ENCODE measurements around the gene SZRD1. TPM values are rescaled to one million over a fixed set of nuclear protein-coding genes. Genes with fewer than 3 reads are reported as not detected.

Gene SZRD1
- polyA plus RNA-seq, 2 of the 4 experiments (the other 2 are of a cell fraction): 56.8 to 91.9 TPM

DNA sequence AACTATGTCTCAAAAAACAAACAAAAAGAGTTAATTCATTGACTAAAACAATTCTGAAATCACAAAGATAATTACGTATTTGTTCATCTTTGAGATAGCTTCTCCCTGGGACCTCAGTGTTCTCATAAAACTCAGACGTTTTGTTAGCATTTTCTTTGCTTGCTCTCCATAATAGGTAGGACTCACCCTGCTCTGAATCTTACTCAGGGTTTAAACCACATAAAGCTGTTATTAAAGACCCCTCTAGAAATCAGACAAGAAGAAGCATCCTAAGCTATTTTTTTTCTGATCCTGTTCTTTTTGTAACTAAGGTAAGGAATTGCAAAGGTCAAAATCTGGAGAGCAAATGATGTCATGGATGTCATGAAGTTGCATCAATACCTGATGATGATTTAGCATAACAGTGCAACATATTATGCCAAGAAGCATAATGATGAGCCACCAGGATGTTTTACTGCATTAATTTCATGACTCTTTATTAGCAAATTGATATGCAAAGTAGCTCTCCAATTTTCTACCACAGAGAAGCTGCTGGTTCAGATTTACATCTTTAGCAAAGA is 17.1 kb upstream of the SZRD1 start:
- ChIA-PET CTCF (interaction anchor here (0.6 to 1.2 kb wide), 5 partner anchors 12 to 1832 kb away, joined by 3 to 5 read pairs (median 3); no protein-coding TSS in a partner anchor), POLR2A (interaction anchor here (0.6 kb wide), 1 partner anchor 17 kb away, joined by 4 read pairs; no protein-coding TSS in a partner anchor)
- no peak for FAIRE-seq
- Histone ChIP-seq H3K9me3 (no peaks in the 10 kb centered on the region), H3K4me1 (peaks cover 36% of the 10 kb centered on the region), H3K27ac (peak overlapping the region in 1 of 2 experiments; percentile 18; a peak in 1 of 6 replicates), H3K4me3 (no peak overlapping the region), H3K4me2 (peak overlapping the region; percentile 93)
- WGBS (ENCODE audit: missing lambda C conversion rate): 58% methylated on average over 2 of the region's 2 CpGs
- TF ChIP-seq BHLHE40 (IDR thresholded peaks at IDR 0.05; ENCODE audit: low read depth, low read length): no peak
- TF ChIP-seq MYC (IDR thresholded peaks at IDR 0.05; ENCODE audit: borderline replicate concordance, low read length): no peak
- no peak for TF ChIP-seq RNF2 (IDR thresholded peaks at IDR 0.05; ENCODE audit: borderline replicate concordance, low read depth)
- TF ChIP-seq POLR2AphosphoS2 (conservative IDR thresholded peaks at IDR 0.05; ENCODE audit: low read length): no peak
- no peak for TF ChIP-seq JUNB (IDR thresholded peaks at IDR 0.05)
- TF ChIP-seq, protein P1, sequence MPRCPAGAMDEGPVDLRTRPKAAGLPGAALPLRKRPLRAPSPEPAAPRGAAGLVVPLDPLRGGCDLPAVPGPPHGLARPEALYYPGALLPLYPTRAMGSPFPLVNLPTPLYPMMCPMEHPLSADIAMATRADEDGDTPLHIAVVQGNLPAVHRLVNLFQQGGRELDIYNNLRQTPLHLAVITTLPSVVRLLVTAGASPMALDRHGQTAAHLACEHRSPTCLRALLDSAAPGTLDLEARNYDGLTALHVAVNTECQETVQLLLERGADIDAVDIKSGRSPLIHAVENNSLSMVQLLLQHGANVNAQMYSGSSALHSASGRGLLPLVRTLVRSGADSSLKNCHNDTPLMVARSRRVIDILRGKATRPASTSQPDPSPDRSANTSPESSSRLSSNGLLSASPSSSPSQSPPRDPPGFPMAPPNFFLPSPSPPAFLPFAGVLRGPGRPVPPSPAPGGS (IDR thresholded peaks at IDR 0.05): no peak
- no peak for TF ChIP-seq RAD21 (conservative IDR thresholded peaks at IDR 0.05 in 1 of 2, IDR thresholded peaks at IDR 0.05 in 1 of 2)
- TF ChIP-seq KDM5A (IDR thresholded peaks at IDR 0.05): no peak
- TF ChIP-seq, protein P2, sequence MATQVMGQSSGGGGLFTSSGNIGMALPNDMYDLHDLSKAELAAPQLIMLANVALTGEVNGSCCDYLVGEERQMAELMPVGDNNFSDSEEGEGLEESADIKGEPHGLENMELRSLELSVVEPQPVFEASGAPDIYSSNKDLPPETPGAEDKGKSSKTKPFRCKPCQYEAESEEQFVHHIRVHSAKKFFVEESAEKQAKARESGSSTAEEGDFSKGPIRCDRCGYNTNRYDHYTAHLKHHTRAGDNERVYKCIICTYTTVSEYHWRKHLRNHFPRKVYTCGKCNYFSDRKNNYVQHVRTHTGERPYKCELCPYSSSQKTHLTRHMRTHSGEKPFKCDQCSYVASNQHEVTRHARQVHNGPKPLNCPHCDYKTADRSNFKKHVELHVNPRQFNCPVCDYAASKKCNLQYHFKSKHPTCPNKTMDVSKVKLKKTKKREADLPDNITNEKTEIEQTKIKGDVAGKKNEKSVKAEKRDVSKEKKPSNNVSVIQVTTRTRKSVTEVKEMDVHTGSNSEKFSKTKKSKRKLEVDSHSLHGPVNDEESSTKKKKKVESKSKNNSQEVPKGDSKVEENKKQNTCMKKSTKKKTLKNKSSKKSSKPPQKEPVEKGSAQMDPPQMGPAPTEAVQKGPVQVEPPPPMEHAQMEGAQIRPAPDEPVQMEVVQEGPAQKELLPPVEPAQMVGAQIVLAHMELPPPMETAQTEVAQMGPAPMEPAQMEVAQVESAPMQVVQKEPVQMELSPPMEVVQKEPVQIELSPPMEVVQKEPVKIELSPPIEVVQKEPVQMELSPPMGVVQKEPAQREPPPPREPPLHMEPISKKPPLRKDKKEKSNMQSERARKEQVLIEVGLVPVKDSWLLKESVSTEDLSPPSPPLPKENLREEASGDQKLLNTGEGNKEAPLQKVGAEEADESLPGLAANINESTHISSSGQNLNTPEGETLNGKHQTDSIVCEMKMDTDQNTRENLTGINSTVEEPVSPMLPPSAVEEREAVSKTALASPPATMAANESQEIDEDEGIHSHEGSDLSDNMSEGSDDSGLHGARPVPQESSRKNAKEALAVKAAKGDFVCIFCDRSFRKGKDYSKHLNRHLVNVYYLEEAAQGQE (IDR thresholded peaks at IDR 0.05): no peak
- no peak for TF ChIP-seq RARB (CRISPR knock-in tag; IDR thresholded peaks at IDR 0.05)
- TF ChIP-seq EHMT2 (IDR thresholded peaks at IDR 0.05; ENCODE audit: low read depth): no peak
- TF ChIP-seq, protein P3, sequence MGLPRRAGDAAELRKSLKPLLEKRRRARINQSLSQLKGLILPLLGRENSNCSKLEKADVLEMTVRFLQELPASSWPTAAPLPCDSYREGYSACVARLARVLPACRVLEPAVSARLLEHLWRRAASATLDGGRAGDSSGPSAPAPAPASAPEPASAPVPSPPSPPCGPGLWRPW (IDR thresholded peaks at IDR 0.05): no peak
- TF ChIP-seq, protein P4, sequence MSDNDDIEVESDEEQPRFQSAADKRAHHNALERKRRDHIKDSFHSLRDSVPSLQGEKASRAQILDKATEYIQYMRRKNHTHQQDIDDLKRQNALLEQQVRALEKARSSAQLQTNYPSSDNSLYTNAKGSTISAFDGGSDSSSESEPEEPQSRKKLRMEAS (IDR thresholded peaks at IDR 0.05): no peak
- TF ChIP-seq, protein P5, sequence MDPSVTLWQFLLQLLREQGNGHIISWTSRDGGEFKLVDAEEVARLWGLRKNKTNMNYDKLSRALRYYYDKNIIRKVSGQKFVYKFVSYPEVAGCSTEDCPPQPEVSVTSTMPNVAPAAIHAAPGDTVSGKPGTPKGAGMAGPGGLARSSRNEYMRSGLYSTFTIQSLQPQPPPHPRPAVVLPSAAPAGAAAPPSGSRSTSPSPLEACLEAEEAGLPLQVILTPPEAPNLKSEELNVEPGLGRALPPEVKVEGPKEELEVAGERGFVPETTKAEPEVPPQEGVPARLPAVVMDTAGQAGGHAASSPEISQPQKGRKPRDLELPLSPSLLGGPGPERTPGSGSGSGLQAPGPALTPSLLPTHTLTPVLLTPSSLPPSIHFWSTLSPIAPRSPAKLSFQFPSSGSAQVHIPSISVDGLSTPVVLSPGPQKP (IDR thresholded peaks at IDR 0.05; ENCODE audit: low read depth, low read length): no peak
- TF ChIP-seq EP300 (IDR thresholded peaks at IDR 0.05): no peak
- no peak for TF ChIP-seq RFX5 (IDR thresholded peaks at IDR 0.05)
- no peak for TF ChIP-seq ZC3H11A (IDR thresholded peaks at IDR 0.05)
- TF ChIP-seq JUN (IDR thresholded peaks at IDR 0.05): no peak
- DNase-seq (ENCODE audit: low read depth in 1 of 2, low spot score in 1 of 2): no peak
- no peak for ATAC-seq

DNA sequence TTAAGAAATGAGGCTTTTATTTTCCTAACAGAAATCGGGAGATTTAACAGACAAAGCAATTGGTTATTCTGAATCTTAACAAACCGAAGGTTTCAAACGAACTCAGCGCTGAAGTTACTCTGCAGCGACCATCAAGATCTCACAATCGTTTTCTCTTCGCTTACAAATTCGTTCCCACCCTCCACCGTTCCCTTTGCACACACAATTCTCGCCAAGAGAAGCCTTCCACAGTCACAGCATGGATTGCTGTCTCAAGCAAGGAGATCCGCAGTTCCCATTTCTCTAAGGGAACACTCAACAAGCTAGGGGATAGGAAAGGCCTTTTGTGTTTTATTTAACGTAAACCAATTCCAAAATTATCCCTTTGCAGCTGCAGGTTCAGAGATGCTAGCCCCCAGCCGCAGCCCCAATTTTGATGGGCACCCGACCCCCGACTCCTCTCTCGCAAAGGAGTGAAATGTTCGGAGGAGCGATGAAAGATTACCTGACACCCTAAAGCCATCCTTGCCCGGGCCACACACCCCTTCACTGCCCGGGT is 15.5 kb upstream of the SZRD1 start:
- Histone ChIP-seq H3K27ac (peak overlapping the region; percentile 96 to 99), H3K4me3 (peak overlapping the region; percentile 82), H3K4me1 (peaks cover 36% of the 10 kb centered on the region), H3K4me2 (peak overlapping the region; percentile 93), H3K9me3 (no peaks in the 10 kb centered on the region)
- ChIA-PET POLR2A (interaction anchor here (1.2 kb wide), 1 partner anchor 27 kb away, joined by 3 read pairs; no protein-coding TSS in a partner anchor), CTCF (interaction anchor here (0.6 to 4.2 kb wide), 5 partner anchors 8 to 220 kb away, joined by 3 to 59 read pairs (median 3); no protein-coding TSS in a partner anchor)
- ATAC-seq: 0 out of 6 replicates have a peak, but pooled peaks of 1 of the 2 experiments have one; percentile 10
- DNase-seq (ENCODE audit: low read depth in 1 of 2, low spot score in 1 of 2): no peak
- FAIRE-seq: no peak
- 1% methylated on average over 18 of the region's 20 CpGs for WGBS (ENCODE audit: missing lambda C conversion rate)
- TF ChIP-seq, protein P6, sequence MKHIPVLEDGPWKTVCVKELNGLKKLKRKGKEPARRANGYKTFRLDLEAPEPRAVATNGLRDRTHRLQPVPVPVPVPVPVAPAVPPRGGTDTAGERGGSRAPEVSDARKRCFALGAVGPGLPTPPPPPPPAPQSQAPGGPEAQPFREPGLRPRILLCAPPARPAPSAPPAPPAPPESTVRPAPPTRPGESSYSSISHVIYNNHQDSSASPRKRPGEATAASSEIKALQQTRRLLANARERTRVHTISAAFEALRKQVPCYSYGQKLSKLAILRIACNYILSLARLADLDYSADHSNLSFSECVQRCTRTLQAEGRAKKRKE (CRISPR knock-in tag; IDR thresholded peaks at IDR 0.05; ENCODE audit: low read depth): no peak
- TF ChIP-seq ZSCAN20 (CRISPR knock-in tag; IDR thresholded peaks at IDR 0.05) (no peak), EHF (CRISPR knock-in tag; IDR thresholded peaks at IDR 0.05) (no peak), JUN (IDR thresholded peaks at IDR 0.05) (no peak), KDM5A (IDR thresholded peaks at IDR 0.05) (no peak), EP300 (IDR thresholded peaks at IDR 0.05) (no peak), NFE2L2 (conservative IDR thresholded peaks at IDR 0.05; ENCODE audit: low read length) (no peak), KDM1A (IDR thresholded peaks at IDR 0.05; ENCODE audit: low read depth) (no peak), CEBPB (IDR thresholded peaks at IDR 0.05) (no peak), TP53 (CRISPR knock-in tag; IDR thresholded peaks at IDR 0.05) (no peak), HOXA7 (CRISPR knock-in tag; IDR thresholded peaks at IDR 0.05) (no peak), GATA3 (IDR thresholded peaks at IDR 0.05; ENCODE audit: borderline replicate concordance) (no peak)
- TF ChIP-seq, protein P7, sequence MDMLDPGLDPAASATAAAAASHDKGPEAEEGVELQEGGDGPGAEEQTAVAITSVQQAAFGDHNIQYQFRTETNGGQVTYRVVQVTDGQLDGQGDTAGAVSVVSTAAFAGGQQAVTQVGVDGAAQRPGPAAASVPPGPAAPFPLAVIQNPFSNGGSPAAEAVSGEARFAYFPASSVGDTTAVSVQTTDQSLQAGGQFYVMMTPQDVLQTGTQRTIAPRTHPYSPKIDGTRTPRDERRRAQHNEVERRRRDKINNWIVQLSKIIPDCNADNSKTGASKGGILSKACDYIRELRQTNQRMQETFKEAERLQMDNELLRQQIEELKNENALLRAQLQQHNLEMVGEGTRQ (IDR thresholded peaks at IDR 0.05): no peak
